SK-N-SH treated with all-trans-retinoic acid at 6 μM for 48 hours (cell line): ENCODE data around the gene MS4A4A.

Experiments used
- ATAC-seq: fragments of 200-7000 bp; cut with Tn5 transposase; 3 replicates; pipeline ENCODE4 v1.9.1; 2020; ENCODE audit warnings: mild to moderate bottlenecking, moderate library complexity
- ARNTL ChIP-seq: fragments of 450-650 bp; formaldehyde crosslinking; IDR thresholded peaks from 2 replicates; pipeline ENCODE4 v1.5.0; 2020; ENCODE audit warnings: low read depth, mild to moderate bottlenecking, moderate library complexity, borderline replicate concordance
- BACH2 ChIP-seq: fragments of 250-450 bp; sonication (Bioruptor Pico); IDR thresholded peaks from 2 replicates; pipeline ENCODE4 v1.9.0; 2021; ENCODE audit warnings: mild to moderate bottlenecking, borderline replicate concordance
- CREB5 ChIP-seq: fragments of 250-450 bp; sonication (Bioruptor Pico); IDR thresholded peaks from 2 replicates; pipeline ENCODE4 v1.5.1; 2020; ENCODE audit warnings: low read depth, mild to moderate bottlenecking, moderate library complexity
- CSDC2 ChIP-seq: fragments of 250-450 bp; sonication (Bioruptor Pico); IDR thresholded peaks from 2 replicates; pipeline ENCODE4 v1.5.0; 2020; ENCODE audit warnings: mild to moderate bottlenecking, moderate library complexity
- CSRNP3 ChIP-seq: fragments of 250-450 bp; sonication (Bioruptor Pico); IDR thresholded peaks from 2 replicates; pipeline ENCODE4 v1.5.1; 2021; ENCODE audit warnings: mild to moderate bottlenecking, moderate library complexity
- ESRRG ChIP-seq: fragments of 250-450 bp; sonication (Bioruptor Pico); IDR thresholded peaks from 2 replicates; pipeline ENCODE4 v1.6.1; 2021; ENCODE audit warnings: mild to moderate bottlenecking
- GLIS3 ChIP-seq: fragments of 250-450 bp; sonication (Bioruptor Pico); IDR thresholded peaks from 2 replicates; pipeline ENCODE4 v1.5.0; 2020; ENCODE audit warnings: mild to moderate bottlenecking, moderate library complexity
- ISL1 ChIP-seq: fragments of 250-450 bp; sonication (Bioruptor Pico); IDR thresholded peaks from 2 replicates; pipeline ENCODE4 v2.1.2; 2022; ENCODE audit warnings: mild to moderate bottlenecking, moderate library complexity
- OSR1 ChIP-seq: fragments of 250-450 bp; sonication (Bioruptor Pico); IDR thresholded peaks from 2 replicates; pipeline ENCODE4 v1.8.0; 2022; ENCODE audit warnings: moderate library complexity, mild to moderate bottlenecking, inconsistent platforms
- PATZ1 ChIP-seq: fragments of 250-450 bp; sonication (Bioruptor Pico); IDR thresholded peaks from 2 replicates; pipeline ENCODE4 v1.8.0; 2020; ENCODE audit warnings: mild to moderate bottlenecking, moderate library complexity, borderline replicate concordance
- POU6F1 ChIP-seq: fragments of 250-450 bp; sonication (Bioruptor Pico); IDR thresholded peaks from 2 replicates; pipeline ENCODE4 v1.8.0; 2021; ENCODE audit warnings: low read depth, mild to moderate bottlenecking, moderate library complexity, borderline replicate concordance
- PPARA ChIP-seq: fragments of 250-450 bp; sonication (Bioruptor Pico); IDR thresholded peaks from 2 replicates; pipeline ENCODE4 v1.5.0; 2020; ENCODE audit warnings: mild to moderate bottlenecking, borderline replicate concordance
- RARB ChIP-seq: fragments of 250-450 bp; sonication (Bioruptor Pico); IDR thresholded peaks from 2 replicates; pipeline ENCODE4 v1.8.0; 2021; ENCODE audit warnings: mild to moderate bottlenecking, moderate library complexity
- SNAI2 ChIP-seq: fragments of 250-450 bp; sonication (Bioruptor Pico); IDR thresholded peaks from 2 replicates; pipeline ENCODE4 v1.5.0; 2020; ENCODE audit warnings: mild to moderate bottlenecking, moderate library complexity
- TCF4 ChIP-seq: fragments of 250-450 bp; sonication (Bioruptor Pico); IDR thresholded peaks from 2 replicates; pipeline ENCODE4 v1.8.0; 2021; ENCODE audit warnings: mild to moderate bottlenecking, moderate library complexity, borderline replicate concordance
- TOX ChIP-seq: fragments of 250-450 bp; sonication (Bioruptor Pico); IDR thresholded peaks from 2 replicates; pipeline ENCODE4 v1.8.0; 2021; ENCODE audit warnings: mild to moderate bottlenecking, moderate library complexity, borderline replicate concordance
- ZC3H10 ChIP-seq: fragments of 250-450 bp; sonication (Bioruptor Pico); IDR thresholded peaks from 2 replicates; pipeline ENCODE4 v1.5.1; 2021; ENCODE audit warnings: mild to moderate bottlenecking, moderate library complexity
- ZFP3 ChIP-seq: fragments of 250-450 bp; sonication (Bioruptor Pico); IDR thresholded peaks from 2 replicates; pipeline ENCODE4 v1.5.0; 2020; ENCODE audit warnings: mild to moderate bottlenecking, moderate library complexity
- ZFP30 ChIP-seq: fragments of 450-650 bp; formaldehyde crosslinking; IDR thresholded peaks from 2 replicates; pipeline ENCODE4 v1.5.0; 2022; ENCODE audit warnings: mild to moderate bottlenecking, moderate library complexity
- ZNF565 ChIP-seq: fragments of 450-650 bp; formaldehyde crosslinking; conservative IDR thresholded peaks from 2 replicates; pipeline ENCODE4 v1.5.0; 2020; ENCODE audit warnings: low read depth, mild to moderate bottlenecking, moderate library complexity

MS4A4A gene

GRCh38 chr11:60280412-60280811 lies at the start of gene MS4A4A:
Gene MS4A4A, plus strand, starts transcription at chr11:60280666. Its CDS starts 10 bp downstream, at chr11:60280676.
- no peak for ATAC-seq
- TF ChIP-seq PPARA (CRISPR knock-in tag) (no peak), GLIS3 (CRISPR knock-in tag) (no peak)

- no peak for TF ChIP-seq TCF4 (CRISPR knock-in tag)
- TF ChIP-seq TOX: no peak
- no peak for TF ChIP-seq ISL1 (CRISPR knock-in tag)
- no peak for TF ChIP-seq POU6F1
- ATAC-seq: no peak
Observed at GRCh38 chr11:60230681-60231080, 49.8 kb upstream of the MS4A4A start.

- no peak for ATAC-seq
- TF ChIP-seq PPARA (CRISPR knock-in tag) (no peak), GLIS3 (CRISPR knock-in tag) (no peak), ZNF565 (CRISPR knock-in tag) (no peak), CSRNP3 (CRISPR knock-in tag) (no peak), OSR1 (CRISPR knock-in tag) (no peak), CSDC2 (CRISPR knock-in tag) (no peak), CREB5 (CRISPR knock-in tag) (no peak), BACH2 (CRISPR knock-in tag) (no peak), ZFP3 (no peak), ISL1 (CRISPR knock-in tag) (no peak), TCF4 (CRISPR knock-in tag) (no peak), ESRRG (no peak), ARNTL (CRISPR knock-in tag) (no peak), ZFP30 (CRISPR knock-in tag) (no peak), POU6F1 (no peak), TOX (no peak), PATZ1 (no peak)
Observed at GRCh38 chr11:60235321-60235720, 45.1 kb upstream of the MS4A4A start.

- no peak for TF ChIP-seq BACH2 (CRISPR knock-in tag)
- TF ChIP-seq OSR1 (CRISPR knock-in tag): no peak
- no peak for TF ChIP-seq ZC3H10 (CRISPR knock-in tag)
- no peak for TF ChIP-seq ISL1 (CRISPR knock-in tag)
- no peak for TF ChIP-seq TOX
- no peak for TF ChIP-seq ARNTL (CRISPR knock-in tag)
- no peak for TF ChIP-seq ESRRG
- no peak for TF ChIP-seq GLIS3 (CRISPR knock-in tag)
- TF ChIP-seq TCF4 (CRISPR knock-in tag): no peak
- no peak for TF ChIP-seq RARB (CRISPR knock-in tag)
- no peak for TF ChIP-seq ZNF565 (CRISPR knock-in tag)
- TF ChIP-seq PATZ1: no peak
- no peak for TF ChIP-seq SNAI2 (CRISPR knock-in tag)
- TF ChIP-seq PPARA (CRISPR knock-in tag): no peak
- no peak for ATAC-seq
Observed at GRCh38 chr11:60240662-60241061, 39.8 kb upstream of the MS4A4A start.
